Activated CD8-positive, alpha-beta T cell treated with anti-CD3 and anti-CD28 coated beads, Interleukin-2, amount 10 ng/mL, durations not matched to agents 7 days and 5 days (primary cell): ENCODE measurements around the gene C1orf198. TPM values are rescaled to one million over a fixed set of nuclear protein-coding genes. Genes with fewer than 3 reads are reported as not detected.
A peak's percentile ranks its signal among the peaks of the same experiment; 100 is the strongest.

Source experiments
- ATAC-seq: fragments of 150-1000 bp; cut with Tn5 transposase; one replicate; pipeline ENCODE4 v1.10.0; 2021; ENCODE audit warnings: moderate library complexity
- CTCF ChIA-PET: fragments of 350-600 bp; sonication (Branson Sonifier 250); formaldehyde crosslinking; loops from one replicate; lab custom pipeline; 2021; ENCODE audit warnings: antibody characterized with exemption; lab: Charles Lee
- POLR2A ChIA-PET: fragments of 350-600 bp; sonication (Branson Sonifier 250); formaldehyde crosslinking; loops from one replicate; lab custom pipeline; 2021; ENCODE audit warnings: antibody characterized with exemption; lab: Charles Lee
- DNase-seq: peaks from one replicate; pipeline ENCODE4 v3.0.0-alpha.2; 2020
- H3K27ac Mint-ChIP-seq: one replicate; pipeline ENCODE4 v1.8.0; 2021; ENCODE audit warnings: mild to moderate bottlenecking, mixed read lengths
- H3K27me3 Mint-ChIP-seq: one replicate; pipeline ENCODE4 v1.8.0; 2021; ENCODE audit warnings: low read depth, mixed read lengths
- H3K36me3 Mint-ChIP-seq: one replicate; pipeline ENCODE4 v1.8.0; 2021; ENCODE audit warnings: low read depth, mixed read lengths
- H3K4me1 Mint-ChIP-seq: one replicate; pipeline ENCODE4 v1.8.0; 2021; ENCODE audit warnings: low read depth, mixed read lengths
- H3K4me3 Mint-ChIP-seq: one replicate; pipeline ENCODE4 v1.8.0; 2021; ENCODE audit warnings: mild to moderate bottlenecking, mixed read lengths
- H3K9me3 Mint-ChIP-seq: one replicate; pipeline ENCODE4 v1.8.0; 2022; ENCODE audit warnings: mixed read lengths; ENCODE audit not compliant: insufficient read depth
- total RNA-seq, 2 experiments: library from RNA; stranded (reverse); gene quantifications; one replicate each; pipeline ENCODE4 v1.2.3, GENCODE V29; 2021

The C1orf198 gene
- total RNA-seq, 2 experiments from 2014 or later: 2.5 to 2.6 TPM

DNA sequence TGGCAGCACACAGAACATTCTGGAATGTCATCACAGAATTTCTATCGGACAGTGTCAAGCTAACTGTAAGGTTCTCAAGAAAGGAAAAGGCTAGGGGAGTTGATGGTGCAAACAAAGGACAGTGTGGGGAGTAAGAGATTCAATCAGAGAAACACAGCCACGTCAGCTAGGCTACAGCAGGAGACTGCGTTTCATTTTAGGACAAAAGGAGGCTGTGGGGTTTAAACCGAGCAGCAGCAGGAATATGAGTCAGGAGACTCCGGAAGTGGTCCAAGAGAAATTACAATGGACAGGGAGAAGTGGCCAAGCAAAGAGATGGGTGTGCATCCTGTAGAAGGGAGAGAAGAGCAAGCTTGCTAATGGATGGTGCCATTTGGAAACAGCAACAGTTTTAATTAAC lies 37.4 kb upstream of the C1orf198 start:
- peak overlapping the region; percentile 7 for H3K27ac Mint-ChIP-seq
- H3K36me3 Mint-ChIP-seq: peaks cover 39% of the 10 kb centered on the region
- CTCF ChIA-PET: no interaction called here

DNA sequence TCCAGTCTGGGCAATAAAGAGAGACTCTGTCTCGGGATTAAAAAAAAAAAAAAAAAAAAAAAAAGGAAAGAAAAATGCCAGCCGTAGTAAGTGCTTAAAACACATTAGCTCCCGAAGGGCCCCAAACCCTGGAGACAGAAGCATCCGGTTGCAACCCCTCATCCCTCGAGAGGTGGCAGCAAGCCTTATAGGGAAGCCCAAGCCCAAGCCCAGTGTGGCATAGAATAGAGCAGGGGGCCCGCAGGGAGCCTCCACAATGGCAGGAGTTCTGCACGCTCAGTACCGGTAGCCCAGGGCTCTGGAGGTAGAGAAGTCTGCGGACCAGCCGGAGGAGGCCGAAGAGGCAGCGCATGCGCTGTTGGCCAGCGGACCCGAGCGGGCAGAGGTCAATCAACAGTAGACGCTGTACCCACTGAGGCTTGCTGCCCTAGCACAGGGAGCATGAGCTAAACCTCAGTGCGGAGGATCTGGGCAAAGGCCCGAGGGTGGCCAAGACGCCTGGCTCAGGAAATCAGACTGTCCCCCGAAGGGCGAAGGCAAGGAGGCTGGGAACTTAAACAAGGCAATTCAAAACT lies 34.1 kb upstream of the C1orf198 start:
- ATAC-seq: no peak
- CTCF ChIA-PET: no interaction called here
- H3K27ac Mint-ChIP-seq: no peak overlapping the region

More for the DNA sequence above, 37.4 kb upstream of the C1orf198 start:
- ATAC-seq (no peak), DNase-seq (no peak)
- no peaks in the 10 kb centered on the region for H3K9me3 Mint-ChIP-seq
- POLR2A ChIA-PET: no interaction called here
- H3K27me3 Mint-ChIP-seq: no peaks in the 10 kb centered on the region
- no peaks in the 10 kb centered on the region for H3K4me1 Mint-ChIP-seq
- H3K4me3 Mint-ChIP-seq: no peak overlapping the region

DNA sequence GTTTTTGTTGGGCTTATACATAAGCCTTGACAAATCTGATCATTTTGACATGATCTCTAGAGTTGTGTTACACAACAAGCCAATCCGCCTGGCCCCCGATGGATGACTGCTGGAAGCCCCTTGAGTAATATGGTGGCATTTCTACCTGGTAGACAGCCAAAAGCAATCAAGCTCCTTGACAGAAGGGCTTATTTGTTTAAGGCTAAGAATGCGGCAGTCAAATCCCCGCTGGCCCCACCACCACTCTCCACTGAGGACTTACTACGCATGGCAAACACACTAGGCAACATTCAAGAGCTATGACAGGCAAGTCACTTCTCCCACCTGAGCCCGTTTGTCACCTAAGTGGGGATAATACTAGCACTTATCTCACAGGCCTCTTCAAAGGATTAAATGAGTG lies 33.4 kb upstream of the C1orf198 start:
- Mint-ChIP-seq H3K9me3 (no peaks in the 10 kb centered on the region), H3K4me3 (no peak overlapping the region), H3K36me3 (peaks cover 22% of the 10 kb centered on the region), H3K27me3 (peaks cover 3% of the 10 kb centered on the region), H3K4me1 (no peaks in the 10 kb centered on the region), H3K27ac (no peak overlapping the region)
- ATAC-seq (no peak), DNase-seq (no peak)
- CTCF ChIA-PET: no interaction called here
- POLR2A ChIA-PET: no interaction called here

More for the DNA sequence above, 34.1 kb upstream of the C1orf198 start:
- POLR2A ChIA-PET: no interaction called here
- Mint-ChIP-seq H3K27me3 (peaks cover 3% of the 10 kb centered on the region), H3K36me3 (peaks cover 25% of the 10 kb centered on the region), H3K9me3 (no peaks in the 10 kb centered on the region), H3K4me3 (no peak overlapping the region), H3K4me1 (no peaks in the 10 kb centered on the region)
- DNase-seq: no peak

DNA sequence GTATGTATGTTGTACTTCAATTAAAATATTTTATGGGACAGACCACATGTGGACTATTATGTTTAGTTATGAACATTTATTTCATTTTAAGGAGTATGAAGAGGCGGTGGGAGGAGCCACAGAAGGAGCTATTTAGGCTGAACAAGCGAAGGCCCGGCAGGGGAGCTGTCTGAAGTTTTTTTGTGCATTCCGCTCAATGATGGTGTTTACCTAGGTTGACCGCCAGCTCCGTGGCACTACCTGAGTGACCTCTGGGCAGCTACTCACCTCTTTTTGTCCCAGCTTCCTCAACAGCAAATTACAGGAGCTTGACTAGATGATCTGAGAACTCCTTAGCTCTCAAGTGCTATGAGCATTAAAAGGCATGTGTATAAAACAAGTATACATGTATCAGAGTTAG lies 32.7 kb upstream of the C1orf198 start:
- ATAC-seq (no peak), DNase-seq (no peak)
- Mint-ChIP-seq H3K4me3 (no peak overlapping the region), H3K36me3 (peaks cover 17% of the 10 kb centered on the region), H3K4me1 (no peaks in the 10 kb centered on the region), H3K27ac (no peak overlapping the region), H3K9me3 (no peaks in the 10 kb centered on the region), H3K27me3 (peaks cover 3% of the 10 kb centered on the region)
- ChIA-PET POLR2A (no interaction called here), CTCF (interaction anchor here (1.3 kb wide), 1 partner anchor 191 kb away, joined by 3 read pairs; no protein-coding TSS in a partner anchor)

DNA sequence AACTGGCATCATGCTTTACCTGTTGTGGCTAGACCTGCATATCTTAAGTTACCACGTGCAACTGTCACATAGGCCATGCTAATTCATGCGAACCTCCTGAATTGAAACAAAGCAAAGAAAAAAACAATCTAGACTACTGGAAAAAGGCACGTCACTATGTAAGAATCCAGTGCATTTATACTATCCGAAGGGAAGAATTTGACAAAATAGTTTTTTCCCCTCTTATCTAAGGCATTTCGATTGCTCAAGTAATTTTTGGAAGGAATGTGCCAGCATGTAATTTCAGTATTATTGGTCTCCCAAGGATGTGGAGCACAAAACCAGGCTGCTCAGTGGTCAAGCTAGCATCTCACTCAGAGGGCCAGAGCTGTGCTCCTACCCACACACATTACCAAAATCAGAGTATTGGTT lies 31.5 kb upstream of the C1orf198 start:
- Mint-ChIP-seq H3K27ac (no peak overlapping the region), H3K9me3 (no peaks in the 10 kb centered on the region), H3K4me3 (no peak overlapping the region), H3K4me1 (no peaks in the 10 kb centered on the region), H3K27me3 (peaks cover 3% of the 10 kb centered on the region), H3K36me3 (peaks cover 7% of the 10 kb centered on the region)
- DNase-seq (no peak), ATAC-seq (no peak)
- ChIA-PET POLR2A (no interaction called here), CTCF (interaction anchor here (1.3 kb wide), 1 partner anchor 192 kb away, joined by 3 read pairs; no protein-coding TSS in a partner anchor)

DNA sequence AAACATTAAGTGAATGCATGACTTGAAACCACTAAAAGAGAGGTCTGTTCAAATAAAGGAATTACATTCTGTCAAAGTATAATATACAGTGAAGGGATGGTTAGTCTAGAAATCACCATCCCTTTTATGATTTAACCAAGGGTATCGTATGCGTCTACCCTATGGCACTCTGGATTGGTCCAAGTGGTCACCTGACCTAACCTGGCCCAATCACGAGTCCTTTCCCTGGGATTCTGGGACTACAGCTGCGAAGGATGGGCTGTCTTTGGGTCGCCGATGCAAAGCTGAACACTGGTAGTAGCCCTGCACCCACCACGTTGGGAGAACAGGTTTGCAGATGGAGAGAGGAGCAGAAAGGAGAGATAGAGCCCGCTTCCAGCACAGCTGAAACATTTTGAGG lies 30.4 kb upstream of the C1orf198 start:
- Mint-ChIP-seq H3K36me3 (peaks cover 3% of the 10 kb centered on the region), H3K27me3 (peaks cover 5% of the 10 kb centered on the region), H3K4me1 (no peaks in the 10 kb centered on the region), H3K9me3 (no peaks in the 10 kb centered on the region), H3K4me3 (no peak overlapping the region), H3K27ac (no peak overlapping the region)
- no peak for DNase-seq
- ChIA-PET POLR2A (interaction anchor here (0.7 kb wide), 1 partner anchor 1562 kb away, joined by 4 read pairs; no protein-coding TSS in a partner anchor), CTCF (no interaction called here)
- no peak for ATAC-seq

DNA sequence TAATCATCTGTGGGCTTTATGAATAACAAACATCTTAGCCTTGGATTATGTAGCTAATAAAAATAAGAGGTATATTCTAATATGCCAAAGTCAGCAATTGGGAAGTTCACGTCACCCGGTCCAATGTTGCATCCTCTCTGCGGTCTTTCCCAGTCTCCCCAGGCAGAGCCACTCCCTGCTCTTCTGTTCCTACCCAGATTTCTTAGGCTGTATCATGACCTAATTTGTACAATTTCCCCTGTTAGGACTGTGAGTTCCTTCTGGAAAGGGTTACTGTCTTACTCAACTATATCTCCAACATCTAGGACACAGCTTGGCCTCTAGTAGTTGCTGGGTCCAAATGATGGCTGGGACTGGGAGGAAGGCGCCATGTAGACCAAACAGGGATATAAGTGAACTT lies 29.8 kb upstream of the C1orf198 start:
- H3K9me3 Mint-ChIP-seq: no peaks in the 10 kb centered on the region
- ChIA-PET POLR2A (no interaction called here), CTCF (no interaction called here)
- no peak overlapping the region for H3K27ac Mint-ChIP-seq
- DNase-seq (no peak), ATAC-seq (no peak)
- H3K36me3 Mint-ChIP-seq: no peaks in the 10 kb centered on the region
- no peaks in the 10 kb centered on the region for H3K4me1 Mint-ChIP-seq
- H3K27me3 Mint-ChIP-seq: peaks cover 7% of the 10 kb centered on the region
- H3K4me3 Mint-ChIP-seq: no peak overlapping the region

DNA sequence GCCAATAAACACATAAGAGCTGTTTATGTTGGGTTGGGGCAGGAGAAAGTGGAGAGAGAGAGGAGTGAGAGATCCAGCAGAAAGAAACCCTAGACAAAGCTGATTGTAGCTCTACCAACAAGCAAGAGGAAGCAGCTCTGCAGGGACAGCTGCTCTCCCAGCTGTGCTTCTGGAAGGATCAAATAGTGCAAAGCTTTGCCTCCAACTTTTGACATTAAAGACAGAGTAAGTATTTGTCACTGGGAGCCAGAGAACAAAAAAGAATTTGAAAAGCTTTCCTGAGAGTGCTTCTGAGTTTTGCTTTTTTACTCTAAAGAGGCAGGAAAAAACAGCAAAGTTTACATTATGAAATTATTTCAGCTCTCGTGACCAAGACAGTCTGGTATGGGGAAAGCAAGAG lies 28.5 kb upstream of the C1orf198 start:
- Mint-ChIP-seq H3K27me3 (peaks cover 7% of the 10 kb centered on the region), H3K9me3 (no peaks in the 10 kb centered on the region), H3K36me3 (no peaks in the 10 kb centered on the region), H3K4me3 (no peak overlapping the region), H3K27ac (no peak overlapping the region), H3K4me1 (no peaks in the 10 kb centered on the region)
- DNase-seq: no peak
- ChIA-PET POLR2A (no interaction called here), CTCF (no interaction called here)
- ATAC-seq: no peak

DNA sequence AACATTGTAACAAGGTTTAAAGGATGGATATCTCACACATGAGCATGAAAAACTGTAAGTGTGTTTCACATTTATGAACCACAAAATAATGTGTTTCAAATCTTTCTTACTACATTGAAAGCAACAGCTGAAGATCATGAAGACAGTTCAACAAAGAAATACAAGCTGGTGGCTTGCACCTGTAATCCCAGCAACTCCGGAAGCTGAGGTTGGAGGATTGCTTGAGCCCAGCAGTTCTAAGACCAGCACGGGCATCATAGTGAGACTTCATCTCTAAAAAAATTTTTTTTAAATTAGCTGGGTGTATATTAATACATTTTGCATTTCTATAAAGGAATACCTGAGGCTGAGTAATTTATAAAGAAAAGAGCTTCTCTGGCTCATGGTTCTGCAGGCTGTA lies 27.1 kb upstream of the C1orf198 start:
- POLR2A ChIA-PET: no interaction called here
- Mint-ChIP-seq H3K27ac (no peak overlapping the region), H3K4me1 (no peaks in the 10 kb centered on the region), H3K9me3 (no peaks in the 10 kb centered on the region), H3K27me3 (peaks cover 7% of the 10 kb centered on the region), H3K36me3 (no peaks in the 10 kb centered on the region), H3K4me3 (no peak overlapping the region)
- no peak for ATAC-seq
- DNase-seq: no peak
- CTCF ChIA-PET: no interaction called here

- Mint-ChIP-seq H3K36me3 (no peaks in the 10 kb centered on the region), H3K4me1 (no peaks in the 10 kb centered on the region), H3K4me3 (no peak overlapping the region), H3K27ac (no peak overlapping the region), H3K27me3 (peaks cover 9% of the 10 kb centered on the region), H3K9me3 (no peaks in the 10 kb centered on the region)
- POLR2A ChIA-PET: no interaction called here
- DNase-seq (no peak), ATAC-seq (no peak)
- CTCF ChIA-PET: no interaction called here
Observed at GRCh38 chr1:230894664-230895063, 26.3 kb upstream of the C1orf198 start.

GRCh38 chr1:230894032-230894431 lies 25.7 kb upstream of the C1orf198 start:
- ChIA-PET POLR2A (no interaction called here), CTCF (interaction anchor here (1.3 kb wide), 1 partner anchor 22 kb away, joined by 5 read pairs; no protein-coding TSS in a partner anchor)
- DNase-seq (no peak), ATAC-seq (no peak)
- Mint-ChIP-seq H3K36me3 (no peaks in the 10 kb centered on the region), H3K4me3 (no peak overlapping the region), H3K27ac (no peak overlapping the region), H3K9me3 (no peaks in the 10 kb centered on the region), H3K4me1 (no peaks in the 10 kb centered on the region), H3K27me3 (peaks cover 10% of the 10 kb centered on the region)

- POLR2A ChIA-PET: no interaction called here
- Mint-ChIP-seq H3K9me3 (no peaks in the 10 kb centered on the region), H3K4me3 (no peak overlapping the region), H3K4me1 (no peaks in the 10 kb centered on the region), H3K27me3 (peaks cover 9% of the 10 kb centered on the region), H3K27ac (no peak overlapping the region), H3K36me3 (no peaks in the 10 kb centered on the region)
- ATAC-seq (no peak), DNase-seq (no peak)
- CTCF ChIA-PET: no interaction called here
Observed at GRCh38 chr1:230892018-230892491, 23.7 kb upstream of the C1orf198 start.

DNA sequence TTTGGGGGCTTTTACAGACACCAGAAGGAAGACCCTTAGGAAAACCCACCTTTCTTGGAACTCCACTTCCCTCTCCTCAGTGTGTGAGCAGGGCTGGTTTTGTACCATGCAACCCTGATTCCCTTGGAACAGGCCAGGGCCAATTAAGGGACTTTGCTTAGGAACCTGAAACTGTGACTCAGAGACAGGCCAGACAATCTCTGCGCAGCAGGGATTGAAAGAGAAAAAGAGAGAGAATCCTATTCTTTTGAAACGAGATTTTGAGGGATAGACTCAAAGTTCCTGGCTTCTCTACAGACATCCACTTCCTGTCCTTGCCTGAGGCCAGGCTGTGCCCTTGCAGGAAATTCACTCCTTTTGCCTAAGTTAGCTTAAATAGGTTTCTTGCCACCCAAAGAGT lies 23.1 kb upstream of the C1orf198 start:
- H3K9me3 Mint-ChIP-seq: no peaks in the 10 kb centered on the region
- H3K36me3 Mint-ChIP-seq: no peaks in the 10 kb centered on the region
- no peak overlapping the region for H3K27ac Mint-ChIP-seq
- POLR2A ChIA-PET: no interaction called here
- ATAC-seq (no peak), DNase-seq (no peak)
- peaks cover 9% of the 10 kb centered on the region for H3K27me3 Mint-ChIP-seq
- no peaks in the 10 kb centered on the region for H3K4me1 Mint-ChIP-seq
- CTCF ChIA-PET: no interaction called here
- no peak overlapping the region for H3K4me3 Mint-ChIP-seq
